HL-60 (cell line): Measurements from ENCODE around the gene MLLT1.
A peak's percentile ranks its signal among the peaks of the same experiment; 100 is the strongest.

Experiments used
- DNase-seq, 2 experiments: peaks; one replicate each; pipeline ENCODE4 v3.0.0-alpha.2; 2010 to 2020; ENCODE audit warnings: low read depth in 1 of 2, low spot score in 1 of 2
- H3K27ac ChIP-seq: fragments of 250-450 bp; sonication (Bioruptor Pico); replicated peaks from 2 replicates; pipeline ENCODE4 v1.5.1; 2020; ENCODE audit warnings: mild to moderate bottlenecking, moderate library complexity
- H3K27me3 ChIP-seq: fragments of 250-450 bp; sonication (Bioruptor Pico); 2 replicates; pipeline ENCODE4 v1.5.1; 2021; ENCODE audit warnings: mild to moderate bottlenecking, moderate library complexity; ENCODE audit not compliant: insufficient read depth, poor library complexity, severe bottlenecking
- H3K4me3 ChIP-seq: replicated peaks from 2 replicates; pipeline ENCODE4 v1.5.1; 2011; ENCODE audit warnings: mild to moderate bottlenecking, control low read depth, low read length; ENCODE audit not compliant: insufficient read depth
- GABPA ChIP-seq: IDR thresholded peaks from 2 replicates; pipeline ENCODE4 v1.6.1; 2012; ENCODE audit warnings: low read depth
- POLR2AphosphoS5 ChIP-seq: IDR thresholded peaks from 2 replicates; pipeline ENCODE4 v1.6.1; 2012; ENCODE audit warnings: low read depth
- SPI1 ChIP-seq: IDR thresholded peaks from 2 replicates; pipeline ENCODE4 v1.6.1; 2012; ENCODE audit warnings: low read depth, mild to moderate bottlenecking, borderline replicate concordance
- TF ChIP-seq, protein P1 (sequence below): IDR thresholded peaks from 2 replicates; pipeline ENCODE4 v1.6.1; 2012; ENCODE audit warnings: low read depth; ENCODE audit not compliant: insufficient replicate concordance
- TF ChIP-seq, protein P2 (sequence below): IDR thresholded peaks from one replicate; pipeline ENCODE4 v1.5.1; 2011; ENCODE audit warnings: low read length, control low read depth, inconsistent platforms; ENCODE audit not compliant: insufficient read depth

The MLLT1 gene

DNA sequence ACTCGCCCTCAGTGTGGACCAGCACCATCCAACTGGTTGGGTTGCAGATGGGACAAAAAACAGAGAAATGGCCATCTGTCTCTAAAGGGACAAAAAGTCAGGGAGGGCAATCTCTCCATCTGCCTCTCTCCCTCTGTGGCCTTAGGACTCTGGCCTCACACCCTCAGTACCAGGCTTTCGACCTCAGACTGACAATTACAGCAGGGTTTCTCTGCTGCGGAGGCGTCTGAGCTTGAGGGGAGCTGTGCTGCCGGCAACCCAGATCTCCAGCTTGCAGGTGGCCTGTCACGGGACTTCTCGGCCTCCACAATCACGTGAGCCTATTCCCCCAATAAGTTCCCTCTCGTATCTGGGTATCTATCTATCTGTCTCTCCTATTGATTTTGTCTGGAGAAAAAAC lies 27.7 kb downstream of the MLLT1 start:
- Histone ChIP-seq H3K27ac (no peak overlapping the region), H3K4me3 (no peak overlapping the region), H3K27me3 (no peaks in the 10 kb centered on the region)
- TF ChIP-seq, protein P1, sequence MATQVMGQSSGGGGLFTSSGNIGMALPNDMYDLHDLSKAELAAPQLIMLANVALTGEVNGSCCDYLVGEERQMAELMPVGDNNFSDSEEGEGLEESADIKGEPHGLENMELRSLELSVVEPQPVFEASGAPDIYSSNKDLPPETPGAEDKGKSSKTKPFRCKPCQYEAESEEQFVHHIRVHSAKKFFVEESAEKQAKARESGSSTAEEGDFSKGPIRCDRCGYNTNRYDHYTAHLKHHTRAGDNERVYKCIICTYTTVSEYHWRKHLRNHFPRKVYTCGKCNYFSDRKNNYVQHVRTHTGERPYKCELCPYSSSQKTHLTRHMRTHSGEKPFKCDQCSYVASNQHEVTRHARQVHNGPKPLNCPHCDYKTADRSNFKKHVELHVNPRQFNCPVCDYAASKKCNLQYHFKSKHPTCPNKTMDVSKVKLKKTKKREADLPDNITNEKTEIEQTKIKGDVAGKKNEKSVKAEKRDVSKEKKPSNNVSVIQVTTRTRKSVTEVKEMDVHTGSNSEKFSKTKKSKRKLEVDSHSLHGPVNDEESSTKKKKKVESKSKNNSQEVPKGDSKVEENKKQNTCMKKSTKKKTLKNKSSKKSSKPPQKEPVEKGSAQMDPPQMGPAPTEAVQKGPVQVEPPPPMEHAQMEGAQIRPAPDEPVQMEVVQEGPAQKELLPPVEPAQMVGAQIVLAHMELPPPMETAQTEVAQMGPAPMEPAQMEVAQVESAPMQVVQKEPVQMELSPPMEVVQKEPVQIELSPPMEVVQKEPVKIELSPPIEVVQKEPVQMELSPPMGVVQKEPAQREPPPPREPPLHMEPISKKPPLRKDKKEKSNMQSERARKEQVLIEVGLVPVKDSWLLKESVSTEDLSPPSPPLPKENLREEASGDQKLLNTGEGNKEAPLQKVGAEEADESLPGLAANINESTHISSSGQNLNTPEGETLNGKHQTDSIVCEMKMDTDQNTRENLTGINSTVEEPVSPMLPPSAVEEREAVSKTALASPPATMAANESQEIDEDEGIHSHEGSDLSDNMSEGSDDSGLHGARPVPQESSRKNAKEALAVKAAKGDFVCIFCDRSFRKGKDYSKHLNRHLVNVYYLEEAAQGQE: no peak
- no peak for TF ChIP-seq GABPA
- no peak for TF ChIP-seq SPI1
- no peak for TF ChIP-seq POLR2AphosphoS5
- TF ChIP-seq, protein P2, sequence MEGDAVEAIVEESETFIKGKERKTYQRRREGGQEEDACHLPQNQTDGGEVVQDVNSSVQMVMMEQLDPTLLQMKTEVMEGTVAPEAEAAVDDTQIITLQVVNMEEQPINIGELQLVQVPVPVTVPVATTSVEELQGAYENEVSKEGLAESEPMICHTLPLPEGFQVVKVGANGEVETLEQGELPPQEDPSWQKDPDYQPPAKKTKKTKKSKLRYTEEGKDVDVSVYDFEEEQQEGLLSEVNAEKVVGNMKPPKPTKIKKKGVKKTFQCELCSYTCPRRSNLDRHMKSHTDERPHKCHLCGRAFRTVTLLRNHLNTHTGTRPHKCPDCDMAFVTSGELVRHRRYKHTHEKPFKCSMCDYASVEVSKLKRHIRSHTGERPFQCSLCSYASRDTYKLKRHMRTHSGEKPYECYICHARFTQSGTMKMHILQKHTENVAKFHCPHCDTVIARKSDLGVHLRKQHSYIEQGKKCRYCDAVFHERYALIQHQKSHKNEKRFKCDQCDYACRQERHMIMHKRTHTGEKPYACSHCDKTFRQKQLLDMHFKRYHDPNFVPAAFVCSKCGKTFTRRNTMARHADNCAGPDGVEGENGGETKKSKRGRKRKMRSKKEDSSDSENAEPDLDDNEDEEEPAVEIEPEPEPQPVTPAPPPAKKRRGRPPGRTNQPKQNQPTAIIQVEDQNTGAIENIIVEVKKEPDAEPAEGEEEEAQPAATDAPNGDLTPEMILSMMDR: no peak
- no peak for DNase-seq

DNA sequence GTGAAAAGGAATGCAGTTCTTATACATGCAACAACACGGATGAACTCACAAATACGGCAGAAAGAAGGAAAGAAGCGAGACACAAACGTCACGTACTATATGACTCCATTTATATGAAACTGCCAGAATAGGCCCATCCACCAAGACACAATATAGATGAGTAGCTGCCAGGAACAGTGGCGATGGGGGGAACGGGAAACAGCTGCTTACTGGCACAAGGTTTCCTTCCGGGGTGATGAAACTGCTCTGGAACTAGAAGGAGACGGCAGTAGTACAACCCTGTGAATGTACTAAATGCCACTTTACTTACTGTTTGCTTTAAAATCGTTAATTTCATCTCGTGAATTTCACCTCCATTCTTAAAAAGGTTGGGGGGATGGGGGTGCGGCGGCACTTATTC lies 28.9 kb downstream of the MLLT1 start:
- no peaks in the 10 kb centered on the region for H3K27me3 ChIP-seq
- peak overlapping the region; percentile 30 for H3K27ac ChIP-seq
- TF ChIP-seq GABPA (peak; percentile 62), SPI1 (no peak)

DNA sequence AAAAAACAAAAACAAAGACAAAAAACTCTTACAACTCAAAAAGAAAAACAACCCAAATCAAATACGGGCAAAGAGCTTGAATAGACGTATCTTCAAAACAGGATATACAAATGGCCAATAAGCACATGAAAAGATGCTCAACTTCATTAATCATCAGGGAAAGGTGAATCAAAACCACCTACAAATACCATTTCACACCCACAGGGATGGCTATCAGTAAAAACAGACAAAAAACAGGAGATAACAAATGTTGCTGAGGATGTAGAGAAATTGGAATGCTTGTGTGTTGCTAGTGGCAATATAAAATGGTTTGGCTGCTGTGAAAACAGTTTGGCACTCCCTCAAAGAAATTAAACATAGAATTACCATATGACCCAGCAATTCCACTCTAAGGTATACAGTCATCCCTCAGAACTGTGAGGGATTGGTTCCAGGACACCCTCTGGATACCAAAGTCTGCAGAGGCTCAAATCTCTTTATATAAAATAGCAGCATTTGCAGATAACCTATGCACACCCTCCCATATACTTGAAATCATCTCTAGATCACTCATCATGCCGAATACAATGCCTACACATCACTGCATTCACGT lies 29.7 kb downstream of the MLLT1 start:
- H3K27me3 ChIP-seq: no peaks in the 10 kb centered on the region
- TF ChIP-seq, protein P2: no peak
- TF ChIP-seq GABPA: no peak
- TF ChIP-seq, protein P1: no peak
- no peak for TF ChIP-seq SPI1
- TF ChIP-seq POLR2AphosphoS5: no peak
- DNase-seq: no peak
- no peak overlapping the region; the same call in 1 of the 2 replicates for H3K27ac ChIP-seq
- H3K4me3 ChIP-seq: no peak overlapping the region

More for the DNA sequence above, 28.9 kb downstream of the MLLT1 start:
- H3K4me3 ChIP-seq: no peak overlapping the region
- peak in 1 of 2 experiments; percentile 79 for DNase-seq

DNA sequence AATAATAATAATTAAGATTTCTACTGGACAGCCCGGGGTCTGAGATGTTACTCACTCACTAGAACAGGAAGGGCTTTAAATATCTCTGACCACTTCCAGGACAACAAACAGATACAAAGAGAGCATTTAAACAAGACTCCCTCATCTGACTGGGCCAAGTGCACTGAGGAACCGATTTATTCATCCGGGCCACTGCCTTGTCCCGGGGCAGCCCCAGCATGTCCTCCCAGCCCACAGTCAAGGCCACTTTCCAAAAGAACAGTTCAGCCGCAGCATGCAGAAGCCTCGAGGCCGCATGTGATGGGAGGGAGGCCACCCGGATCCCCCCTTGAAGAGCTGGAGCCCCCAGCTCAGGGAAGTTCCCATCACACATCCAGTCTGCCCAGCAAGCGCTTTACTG lies 30.5 kb downstream of the MLLT1 start:
- Histone ChIP-seq H3K27me3 (no peaks in the 10 kb centered on the region), H3K27ac (no peak overlapping the region), H3K4me3 (no peak overlapping the region)
- TF ChIP-seq SPI1 (no peak), GABPA (no peak), POLR2AphosphoS5 (no peak)
- TF ChIP-seq, protein P2: no peak
- TF ChIP-seq, protein P1: no peak
- DNase-seq: no peak
